DMS153 (cell line): Measurements from ENCODE around the gene PDXDC1.
A peak's percentile ranks its signal among the peaks of the same experiment; 100 is the strongest.
"Not testable (repeated sequence)": the region's sequence is repeated elsewhere in the genome, so short reads cannot be mapped to it uniquely, and the experiment has no call there.

Source experiments
- DNase-seq: peaks from one replicate; lab custom pipeline; 2025; lab: John Stamatoyannopoulos, UW

Gene PDXDC1

GRCh38 chr16:15133554-15133953 lies 158.7 kb downstream of the PDXDC1 start:
- not testable (repeated sequence) for DNase-seq

- not testable (repeated sequence) for DNase-seq
Measured at GRCh38 chr16:15134752-15135482, 160.1 kb downstream of the PDXDC1 start.

- DNase-seq, result not testable (repeated sequence)
Measured at GRCh38 chr16:15135483-15136360, 160.9 kb downstream of the PDXDC1 start.

- DNase-seq, result not testable (repeated sequence)
Measured at GRCh38 chr16:15137514-15137913, 162.7 kb downstream of the PDXDC1 start.

- DNase-seq, result not testable (repeated sequence)
Measured at GRCh38 chr16:15140444-15141365, 165.9 kb downstream of the PDXDC1 start.

GRCh38 chr16:15141586-15141985 lies 166.8 kb downstream of the PDXDC1 start:
- no peak for DNase-seq

- not testable (repeated sequence) for DNase-seq
Measured at GRCh38 chr16:15142107-15142890, 167.5 kb downstream of the PDXDC1 start.

- not testable (repeated sequence) for DNase-seq
Measured at GRCh38 chr16:15142891-15143600, 168.2 kb downstream of the PDXDC1 start.

GRCh38 chr16:15143601-15144091 lies 168.8 kb downstream of the PDXDC1 start:
- not testable (repeated sequence) for DNase-seq

GRCh38 chr16:15144092-15144631 lies 169.3 kb downstream of the PDXDC1 start:
- peak; percentile 19 for DNase-seq

GRCh38 chr16:15144781-15145417 lies 170.1 kb downstream of the PDXDC1 start:
- not testable (repeated sequence) for DNase-seq

GRCh38 chr16:15145418-15146263 lies 170.8 kb downstream of the PDXDC1 start:
- DNase-seq, result not testable (repeated sequence)

- DNase-seq, result not testable (repeated sequence)
Measured at GRCh38 chr16:15146264-15146662, 171.4 kb downstream of the PDXDC1 start.

- not testable (repeated sequence) for DNase-seq
Measured at GRCh38 chr16:15148831-15149230, 174.0 kb downstream of the PDXDC1 start.

- not testable (repeated sequence) for DNase-seq
Measured at GRCh38 chr16:15149260-15149659, 174.4 kb downstream of the PDXDC1 start.

- DNase-seq, result not testable (repeated sequence)
Measured at GRCh38 chr16:15154005-15154404, 179.2 kb downstream of the PDXDC1 start.

- DNase-seq, result peak; percentile 90
Measured at GRCh38 chr16:15154650-15155562, 180.1 kb downstream of the PDXDC1 start.
